GM23338 (cell line): Measurements from ENCODE around the gene GGA1. TPM values are rescaled to one million over a fixed set of nuclear protein-coding genes. Genes with fewer than 3 reads are reported as not detected.

ENCODE experiments used
- EZH2 ChIP-seq: fragments of 200-600 bp; sonication (generic); IDR thresholded peaks from one replicate; pipeline ENCODE4 v1.8.0; 2017; ENCODE audit warnings: antibody characterized with exemption, mild to moderate bottlenecking, low read depth; ENCODE audit not compliant: unreplicated experiment
- NANOG ChIP-seq: IDR thresholded peaks from 2 replicates; pipeline ENCODE4 v1.6.1; 2016; ENCODE audit warnings: antibody characterized with exemption, borderline replicate concordance
- POLR2AphosphoS5 ChIP-seq: IDR thresholded peaks from 2 replicates; pipeline ENCODE4 v1.6.1; 2016; ENCODE audit warnings: antibody characterized with exemption, low read depth
- STAT1 ChIP-seq: IDR thresholded peaks from one replicate; pipeline ENCODE4 v1.6.1; 2016; ENCODE audit warnings: antibody characterized with exemption; ENCODE audit not compliant: unreplicated experiment
- ZNF331 ChIP-seq: fragments of 250-450 bp; sonication (Bioruptor Pico); IDR thresholded peaks from 2 replicates; pipeline ENCODE4 v1.5.0; 2020; ENCODE audit warnings: low read depth, mild to moderate bottlenecking, moderate library complexity
- polyA plus RNA-seq: library from polyadenylated mRNA; unstranded; fragments of >200 nt; fragmentation: Nextera tagmentation; extraction: Ambion mirVana; gene quantifications from 2 replicates; pipeline ENCODE4 v1.2.1, GENCODE V29; 2016
- total RNA-seq: library from RNA; depleted of rRNA; stranded (reverse); fragments of >200 nt; shearing (Covaris generic); gene quantifications from 2 replicates; pipeline ENCODE4 v1.2.3, GENCODE V29; 2014
- TF ChIP-seq, protein P1 (sequence below): fragments of 250-450 bp; sonication (Bioruptor Pico); IDR thresholded peaks from 2 replicates; pipeline ENCODE4 v1.5.0; 2020; ENCODE audit warnings: mild to moderate bottlenecking, moderate library complexity
- TF ChIP-seq, protein P2 (sequence below), 2 experiments: fragments of 200-600 bp in 1 of 2; sonication (generic) in 1 of 2; conservative IDR thresholded peaks; 2 replicates each; pipeline versions ENCODE4 v1.5.1 to v1.6.1; 2016 to 2017; ENCODE audit warnings: antibody characterized with exemption in 2 of 2, low read depth in 2 of 2, mild to moderate bottlenecking in 2 of 2, moderate library complexity in 1 of 2
- TF ChIP-seq, protein P3 (sequence below): IDR thresholded peaks from one replicate; pipeline ENCODE4 v1.6.1; 2018; ENCODE audit warnings: antibody characterized with exemption; ENCODE audit not compliant: unreplicated experiment

The GGA1 gene
- total and polyA plus RNA-seq, 2 experiments from 2014 or later: 36.9 to 57.1 TPM

DNA sequence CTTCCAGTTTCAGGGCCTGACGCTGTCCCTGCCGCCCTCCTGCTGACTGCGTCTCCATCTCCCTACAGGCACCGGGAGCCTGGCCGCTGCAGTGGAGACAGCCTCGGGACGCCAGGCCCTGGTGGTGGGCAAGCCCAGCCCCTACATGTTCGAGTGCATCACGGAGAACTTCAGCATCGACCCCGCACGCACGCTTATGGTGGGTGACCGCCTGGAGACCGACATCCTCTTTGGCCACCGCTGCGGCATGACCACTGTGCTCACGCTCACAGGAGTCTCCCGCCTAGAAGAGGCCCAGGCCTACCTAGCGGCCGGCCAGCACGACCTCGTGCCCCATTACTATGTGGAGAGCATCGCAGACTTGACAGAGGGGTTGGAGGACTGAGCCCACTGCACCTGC, 56.9 kb downstream of the GGA1 start (continued):
- TF ChIP-seq, protein P1, sequence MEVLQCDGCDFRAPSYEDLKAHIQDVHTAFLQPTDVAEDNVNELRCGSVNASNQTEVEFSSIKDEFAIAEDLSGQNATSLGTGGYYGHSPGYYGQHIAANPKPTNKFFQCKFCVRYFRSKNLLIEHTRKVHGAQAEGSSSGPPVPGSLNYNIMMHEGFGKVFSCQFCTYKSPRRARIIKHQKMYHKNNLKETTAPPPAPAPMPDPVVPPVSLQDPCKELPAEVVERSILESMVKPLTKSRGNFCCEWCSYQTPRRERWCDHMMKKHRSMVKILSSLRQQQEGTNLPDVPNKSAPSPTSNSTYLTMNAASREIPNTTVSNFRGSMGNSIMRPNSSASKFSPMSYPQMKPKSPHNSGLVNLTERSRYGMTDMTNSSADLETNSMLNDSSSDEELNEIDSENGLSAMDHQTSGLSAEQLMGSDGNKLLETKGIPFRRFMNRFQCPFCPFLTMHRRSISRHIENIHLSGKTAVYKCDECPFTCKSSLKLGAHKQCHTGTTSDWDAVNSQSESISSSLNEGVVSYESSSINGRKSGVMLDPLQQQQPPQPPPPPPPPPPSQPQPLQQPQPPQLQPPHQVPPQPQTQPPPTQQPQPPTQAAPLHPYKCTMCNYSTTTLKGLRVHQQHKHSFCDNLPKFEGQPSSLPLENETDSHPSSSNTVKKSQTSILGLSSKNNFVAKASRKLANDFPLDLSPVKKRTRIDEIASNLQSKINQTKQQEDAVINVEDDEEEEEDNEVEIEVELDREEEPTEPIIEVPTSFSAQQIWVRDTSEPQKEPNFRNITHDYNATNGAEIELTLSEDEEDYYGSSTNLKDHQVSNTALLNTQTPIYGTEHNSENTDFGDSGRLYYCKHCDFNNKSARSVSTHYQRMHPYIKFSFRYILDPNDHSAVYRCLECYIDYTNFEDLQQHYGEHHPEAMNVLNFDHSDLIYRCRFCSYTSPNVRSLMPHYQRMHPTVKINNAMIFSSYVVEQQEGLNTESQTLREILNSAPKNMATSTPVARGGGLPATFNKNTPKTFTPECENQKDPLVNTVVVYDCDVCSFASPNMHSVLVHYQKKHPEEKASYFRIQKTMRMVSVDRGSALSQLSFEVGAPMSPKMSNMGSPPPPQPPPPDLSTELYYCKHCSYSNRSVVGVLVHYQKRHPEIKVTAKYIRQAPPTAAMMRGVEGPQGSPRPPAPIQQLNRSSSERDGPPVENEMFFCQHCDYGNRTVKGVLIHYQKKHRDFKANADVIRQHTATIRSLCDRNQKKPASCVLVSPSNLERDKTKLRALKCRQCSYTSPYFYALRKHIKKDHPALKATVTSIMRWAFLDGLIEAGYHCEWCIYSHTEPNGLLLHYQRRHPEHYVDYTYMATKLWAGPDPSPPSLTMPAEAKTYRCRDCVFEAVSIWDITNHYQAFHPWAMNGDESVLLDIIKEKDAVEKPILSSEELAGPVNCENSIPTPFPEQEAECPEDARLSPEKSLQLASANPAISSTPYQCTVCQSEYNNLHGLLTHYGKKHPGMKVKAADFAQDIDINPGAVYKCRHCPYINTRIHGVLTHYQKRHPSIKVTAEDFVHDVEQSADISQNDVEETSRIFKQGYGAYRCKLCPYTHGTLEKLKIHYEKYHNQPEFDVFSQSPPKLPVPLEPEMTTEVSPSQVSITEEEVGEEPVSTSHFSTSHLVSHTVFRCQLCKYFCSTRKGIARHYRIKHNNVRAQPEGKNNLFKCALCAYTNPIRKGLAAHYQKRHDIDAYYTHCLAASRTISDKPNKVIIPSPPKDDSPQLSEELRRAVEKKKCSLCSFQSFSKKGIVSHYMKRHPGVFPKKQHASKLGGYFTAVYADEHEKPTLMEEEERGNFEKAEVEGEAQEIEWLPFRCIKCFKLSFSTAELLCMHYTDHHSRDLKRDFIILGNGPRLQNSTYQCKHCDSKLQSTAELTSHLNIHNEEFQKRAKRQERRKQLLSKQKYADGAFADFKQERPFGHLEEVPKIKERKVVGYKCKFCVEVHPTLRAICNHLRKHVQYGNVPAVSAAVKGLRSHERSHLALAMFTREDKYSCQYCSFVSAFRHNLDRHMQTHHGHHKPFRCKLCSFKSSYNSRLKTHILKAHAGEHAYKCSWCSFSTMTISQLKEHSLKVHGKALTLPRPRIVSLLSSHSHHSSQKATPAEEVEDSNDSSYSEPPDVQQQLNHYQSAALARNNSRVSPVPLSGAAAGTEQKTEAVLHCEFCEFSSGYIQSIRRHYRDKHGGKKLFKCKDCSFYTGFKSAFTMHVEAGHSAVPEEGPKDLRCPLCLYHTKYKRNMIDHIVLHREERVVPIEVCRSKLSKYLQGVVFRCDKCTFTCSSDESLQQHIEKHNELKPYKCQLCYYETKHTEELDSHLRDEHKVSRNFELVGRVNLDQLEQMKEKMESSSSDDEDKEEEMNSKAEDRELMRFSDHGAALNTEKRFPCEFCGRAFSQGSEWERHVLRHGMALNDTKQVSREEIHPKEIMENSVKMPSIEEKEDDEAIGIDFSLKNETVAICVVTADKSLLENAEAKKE (CRISPR knock-in tag): no peak
- TF ChIP-seq STAT1: no peak
- no peak for TF ChIP-seq ZNF331
- TF ChIP-seq, protein P2, sequence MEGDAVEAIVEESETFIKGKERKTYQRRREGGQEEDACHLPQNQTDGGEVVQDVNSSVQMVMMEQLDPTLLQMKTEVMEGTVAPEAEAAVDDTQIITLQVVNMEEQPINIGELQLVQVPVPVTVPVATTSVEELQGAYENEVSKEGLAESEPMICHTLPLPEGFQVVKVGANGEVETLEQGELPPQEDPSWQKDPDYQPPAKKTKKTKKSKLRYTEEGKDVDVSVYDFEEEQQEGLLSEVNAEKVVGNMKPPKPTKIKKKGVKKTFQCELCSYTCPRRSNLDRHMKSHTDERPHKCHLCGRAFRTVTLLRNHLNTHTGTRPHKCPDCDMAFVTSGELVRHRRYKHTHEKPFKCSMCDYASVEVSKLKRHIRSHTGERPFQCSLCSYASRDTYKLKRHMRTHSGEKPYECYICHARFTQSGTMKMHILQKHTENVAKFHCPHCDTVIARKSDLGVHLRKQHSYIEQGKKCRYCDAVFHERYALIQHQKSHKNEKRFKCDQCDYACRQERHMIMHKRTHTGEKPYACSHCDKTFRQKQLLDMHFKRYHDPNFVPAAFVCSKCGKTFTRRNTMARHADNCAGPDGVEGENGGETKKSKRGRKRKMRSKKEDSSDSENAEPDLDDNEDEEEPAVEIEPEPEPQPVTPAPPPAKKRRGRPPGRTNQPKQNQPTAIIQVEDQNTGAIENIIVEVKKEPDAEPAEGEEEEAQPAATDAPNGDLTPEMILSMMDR (conservative IDR thresholded peaks at IDR 0.05; ENCODE audit: low read depth in 2 of 2): no peak
- no peak for TF ChIP-seq POLR2AphosphoS5
- TF ChIP-seq NANOG: no peak
- TF ChIP-seq, protein P3, sequence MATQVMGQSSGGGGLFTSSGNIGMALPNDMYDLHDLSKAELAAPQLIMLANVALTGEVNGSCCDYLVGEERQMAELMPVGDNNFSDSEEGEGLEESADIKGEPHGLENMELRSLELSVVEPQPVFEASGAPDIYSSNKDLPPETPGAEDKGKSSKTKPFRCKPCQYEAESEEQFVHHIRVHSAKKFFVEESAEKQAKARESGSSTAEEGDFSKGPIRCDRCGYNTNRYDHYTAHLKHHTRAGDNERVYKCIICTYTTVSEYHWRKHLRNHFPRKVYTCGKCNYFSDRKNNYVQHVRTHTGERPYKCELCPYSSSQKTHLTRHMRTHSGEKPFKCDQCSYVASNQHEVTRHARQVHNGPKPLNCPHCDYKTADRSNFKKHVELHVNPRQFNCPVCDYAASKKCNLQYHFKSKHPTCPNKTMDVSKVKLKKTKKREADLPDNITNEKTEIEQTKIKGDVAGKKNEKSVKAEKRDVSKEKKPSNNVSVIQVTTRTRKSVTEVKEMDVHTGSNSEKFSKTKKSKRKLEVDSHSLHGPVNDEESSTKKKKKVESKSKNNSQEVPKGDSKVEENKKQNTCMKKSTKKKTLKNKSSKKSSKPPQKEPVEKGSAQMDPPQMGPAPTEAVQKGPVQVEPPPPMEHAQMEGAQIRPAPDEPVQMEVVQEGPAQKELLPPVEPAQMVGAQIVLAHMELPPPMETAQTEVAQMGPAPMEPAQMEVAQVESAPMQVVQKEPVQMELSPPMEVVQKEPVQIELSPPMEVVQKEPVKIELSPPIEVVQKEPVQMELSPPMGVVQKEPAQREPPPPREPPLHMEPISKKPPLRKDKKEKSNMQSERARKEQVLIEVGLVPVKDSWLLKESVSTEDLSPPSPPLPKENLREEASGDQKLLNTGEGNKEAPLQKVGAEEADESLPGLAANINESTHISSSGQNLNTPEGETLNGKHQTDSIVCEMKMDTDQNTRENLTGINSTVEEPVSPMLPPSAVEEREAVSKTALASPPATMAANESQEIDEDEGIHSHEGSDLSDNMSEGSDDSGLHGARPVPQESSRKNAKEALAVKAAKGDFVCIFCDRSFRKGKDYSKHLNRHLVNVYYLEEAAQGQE: no peak
- TF ChIP-seq EZH2: no peak
